OCI-LY7 (cell line): Measurements from ENCODE around the gene ATG4B.
"Not testable (repeated sequence)": the region's sequence is repeated elsewhere in the genome, so short reads cannot be mapped to it uniquely, and the experiment has no call there.

Source experiments
- CTCF ChIP-seq: fragments of 200-600 bp; sonication (generic); conservative IDR thresholded peaks from 2 replicates; pipeline ENCODE4 v1.5.1; 2014; ENCODE audit warnings: mild to moderate bottlenecking, antibody characterized with exemption, low read length, moderate library complexity, mixed read lengths
- EZH2phosphoT487 ChIP-seq: fragments of 200-600 bp; sonication (generic); IDR thresholded peaks from 2 replicates; pipeline ENCODE4 v1.6.1; 2018; ENCODE audit warnings: low read depth, borderline replicate concordance, mild to moderate bottlenecking, mixed run types, antibody characterized with exemption, low read length, moderate library complexity, mixed read lengths

GRCh38 chr2:241589863-241590262, 47.6 kb upstream of the ATG4B start:
- TF ChIP-seq CTCF, EZH2phosphoT487: not testable (repeated sequence)
